GM19099 (cell line): ENCODE measurements around the gene PRUNE2.

Source experiments
- POLR2A ChIP-seq: IDR thresholded peaks from 3 replicates; pipeline ENCODE4 v1.6.1; 2011; ENCODE audit warnings: low read depth; ENCODE audit not compliant: insufficient read length; ENCODE audit errors: extremely low read depth

Gene PRUNE2

GRCh38 chr9:76796296-76796695 lies 109.6 kb downstream of the PRUNE2 start:
- no peak for TF ChIP-seq POLR2A

GRCh38 chr9:76793784-76794431 lies 112.0 kb downstream of the PRUNE2 start:
- TF ChIP-seq POLR2A: no peak

DNA sequence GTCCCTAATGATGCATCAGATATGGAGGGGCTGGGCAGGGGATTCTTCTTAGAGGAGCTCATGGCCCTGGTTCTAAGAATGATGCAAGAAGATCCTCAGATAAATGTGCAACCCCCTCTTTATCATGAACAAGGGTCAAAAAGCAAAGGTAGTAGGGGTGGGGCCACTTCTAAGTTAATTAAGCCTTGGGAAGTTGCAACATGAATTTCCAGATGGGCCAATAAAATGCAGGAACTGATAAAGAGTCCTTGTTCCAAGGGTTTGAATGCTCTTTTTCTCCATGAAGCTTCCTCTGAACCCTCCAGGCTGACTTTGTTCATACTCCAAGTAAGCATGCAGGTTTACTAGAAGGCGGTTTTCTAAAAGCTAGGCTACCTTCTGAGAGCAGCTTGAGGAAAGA lies 116.1 kb downstream of the PRUNE2 start:
- no peak for TF ChIP-seq POLR2A

DNA sequence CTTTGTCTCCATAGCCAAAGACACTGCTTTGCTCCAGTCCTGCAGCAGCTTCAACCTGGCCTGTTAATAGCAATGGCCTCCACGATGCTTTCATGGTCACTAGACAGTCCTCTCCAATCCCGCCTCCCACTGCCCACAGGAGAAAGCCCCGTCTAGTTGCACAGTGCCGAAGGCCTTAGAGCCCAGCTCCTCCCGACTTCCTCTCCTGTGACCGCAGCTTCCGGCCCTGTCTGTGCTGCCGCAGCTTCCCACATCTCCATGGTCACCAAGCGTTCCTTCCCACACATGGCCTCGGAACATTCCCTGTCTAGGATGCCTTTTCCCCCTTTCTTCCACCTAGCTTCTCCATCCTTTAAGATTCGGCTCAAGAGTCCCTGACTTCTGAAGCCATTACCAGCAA lies 118.2 kb downstream of the PRUNE2 start:
- TF ChIP-seq POLR2A: no peak

DNA sequence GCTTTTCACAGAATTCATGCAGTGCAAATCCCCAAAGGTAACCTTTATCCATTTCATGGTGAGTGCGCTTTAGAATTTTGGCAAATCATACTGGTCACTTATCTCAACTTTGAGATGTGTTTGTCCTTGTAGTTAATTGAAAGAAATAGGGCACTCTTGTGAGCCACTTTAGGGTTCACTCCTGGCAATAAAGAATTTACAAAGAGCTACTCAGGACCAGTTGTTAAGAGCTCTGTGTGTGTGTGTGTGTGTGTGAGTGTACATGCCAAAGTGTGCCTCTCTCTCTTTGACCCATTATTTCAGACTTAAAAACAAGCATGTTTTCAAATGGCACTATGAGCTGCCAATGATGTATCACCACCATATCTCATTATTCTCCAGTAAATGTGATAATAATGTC lies 120.4 kb downstream of the PRUNE2 start:
- no peak for TF ChIP-seq POLR2A

DNA sequence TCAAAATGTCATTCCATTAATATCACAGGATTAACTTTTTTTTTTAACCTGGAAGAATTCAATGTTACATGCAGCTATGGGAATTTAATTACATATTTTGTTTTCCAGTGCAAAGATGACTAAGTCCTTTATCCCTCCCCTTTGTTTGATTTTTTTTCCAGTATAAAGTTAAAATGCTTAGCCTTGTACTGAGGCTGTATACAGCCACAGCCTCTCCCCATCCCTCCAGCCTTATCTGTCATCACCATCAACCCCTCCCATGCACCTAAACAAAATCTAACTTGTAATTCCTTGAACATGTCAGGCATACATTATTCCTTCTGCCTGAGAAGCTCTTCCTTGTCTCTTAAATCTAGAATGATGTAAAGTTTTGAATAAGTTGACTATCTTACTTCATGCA lies 121.0 kb downstream of the PRUNE2 start:
- no peak for TF ChIP-seq POLR2A

DNA sequence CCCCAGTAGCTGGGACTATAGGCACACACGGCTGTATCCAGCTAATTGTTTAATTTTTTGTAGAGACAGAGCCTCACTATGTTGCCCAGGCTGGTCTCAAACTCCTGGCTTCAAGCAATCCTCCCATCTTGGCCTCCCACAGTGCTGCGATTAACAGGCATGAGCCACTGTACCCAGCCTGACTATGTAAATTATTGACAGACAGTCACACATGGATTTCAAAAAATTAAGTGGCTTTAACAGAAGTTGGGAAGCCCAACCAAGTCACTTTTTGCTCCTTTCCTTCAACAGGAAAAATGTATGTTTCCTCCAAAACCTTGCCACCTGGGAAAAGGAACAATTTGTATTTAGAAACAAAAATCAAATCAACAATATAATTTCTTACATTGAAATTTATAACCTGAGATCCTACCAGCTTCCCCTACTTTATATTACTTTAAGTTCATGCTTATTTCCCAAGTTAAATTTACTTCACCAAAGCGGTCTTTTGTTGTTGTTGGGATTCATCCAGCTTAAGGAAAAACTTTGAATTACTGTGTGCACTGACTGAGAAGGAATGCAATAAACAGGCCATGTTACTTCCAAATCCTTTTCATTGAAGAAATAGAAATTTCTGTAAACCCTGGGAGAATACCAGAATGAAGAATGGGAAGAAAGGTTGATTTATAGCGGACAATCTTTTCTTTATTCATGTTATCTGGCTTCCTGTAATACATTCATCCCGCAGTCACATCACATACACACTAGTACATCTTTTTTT lies 133.0 kb downstream of the PRUNE2 start:
- no peak for TF ChIP-seq POLR2A

GRCh38 chr9:76766126-76766525 lies 139.8 kb downstream of the PRUNE2 start:
- no peak for TF ChIP-seq POLR2A

DNA sequence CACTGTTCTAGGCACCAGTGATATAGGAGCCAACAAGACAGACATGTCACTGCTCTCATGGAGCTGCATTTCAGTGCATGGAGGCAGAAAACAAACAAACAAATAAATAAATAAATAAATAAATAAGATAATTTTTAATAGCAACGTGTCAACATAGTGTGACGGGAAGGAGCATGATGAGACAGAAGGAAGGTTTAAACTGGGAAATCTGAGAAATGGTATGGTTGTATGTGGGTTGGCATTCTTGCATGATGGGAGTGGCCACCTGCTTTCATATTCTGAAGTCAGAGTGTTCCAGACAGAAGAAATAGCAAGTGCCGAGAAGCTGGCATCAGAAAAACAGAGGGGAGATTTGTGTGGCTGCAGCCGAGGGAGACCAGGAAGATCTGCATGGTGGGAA lies 141.8 kb downstream of the PRUNE2 start, which contains the start of gene PCA3:
PCA3 (plus strand) TSS at position 301 of the 400 bp plus-strand sequence.
- TF ChIP-seq POLR2A: no peak

- no peak for TF ChIP-seq POLR2A
Observed at GRCh38 chr9:76761448-76761847, 144.5 kb downstream of the PRUNE2 start.

DNA sequence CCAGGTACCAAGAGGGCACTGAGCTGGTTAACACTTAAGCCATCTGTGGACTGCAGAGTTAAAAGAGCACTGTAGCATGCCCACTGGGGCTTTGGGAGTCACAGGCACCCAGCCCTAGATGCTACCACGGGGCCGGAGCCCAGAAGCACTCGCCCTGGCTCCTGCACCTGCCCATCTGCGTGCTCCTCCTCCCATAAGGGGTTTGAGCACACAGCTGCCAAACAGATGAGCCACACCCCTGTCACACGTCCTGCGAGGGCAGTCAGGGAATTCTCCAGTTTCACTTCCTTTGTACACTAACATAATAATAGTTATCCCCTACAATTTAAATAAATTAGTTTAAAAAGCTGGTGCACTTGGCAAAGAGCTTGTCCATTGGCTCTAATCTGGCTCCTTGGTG lies 146.2 kb downstream of the PRUNE2 start:
- no peak for TF ChIP-seq POLR2A

DNA sequence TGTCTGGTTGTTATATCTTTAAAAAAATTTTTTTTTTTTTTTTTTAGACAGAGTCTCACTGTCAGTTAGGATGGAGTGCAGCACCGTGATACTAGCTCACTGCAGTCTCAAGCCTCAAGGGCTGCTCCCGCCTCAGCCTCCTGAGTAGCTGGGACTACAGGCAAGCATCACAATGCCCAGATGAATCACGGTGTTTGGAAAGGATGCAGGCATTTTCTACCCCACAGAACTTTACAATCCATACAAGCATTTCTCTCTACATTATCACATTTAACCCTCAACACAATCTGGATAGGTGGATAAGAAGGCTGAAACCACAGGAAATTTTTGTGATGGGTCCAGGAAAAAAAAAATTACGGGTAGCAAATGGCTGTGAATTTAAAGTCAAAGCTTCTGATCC lies 147.4 kb downstream of the PRUNE2 start:
- TF ChIP-seq POLR2A: no peak

- TF ChIP-seq POLR2A: no peak
Observed at GRCh38 chr9:76756941-76757673, 148.8 kb downstream of the PRUNE2 start.

DNA sequence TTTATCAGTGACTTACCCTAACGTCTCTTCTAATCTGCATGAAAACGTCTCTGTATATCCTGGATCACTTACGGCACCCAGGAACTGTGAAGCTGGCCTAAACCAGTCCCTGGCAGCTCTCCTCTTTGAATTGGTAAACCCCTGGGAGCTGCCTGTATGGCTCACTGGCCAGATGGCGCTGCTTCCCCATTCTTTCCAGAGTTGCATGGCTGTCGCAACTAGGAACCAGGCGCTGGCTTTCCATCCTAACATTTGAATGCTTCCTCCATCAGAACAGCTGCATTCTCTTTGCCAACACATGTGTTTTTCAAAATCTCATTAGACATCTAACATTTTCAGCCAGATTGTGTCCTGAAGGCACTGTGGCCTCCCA lies 149.7 kb downstream of the PRUNE2 start:
- TF ChIP-seq POLR2A: no peak

- no peak for TF ChIP-seq POLR2A
Observed at GRCh38 chr9:76751001-76751400, 154.9 kb downstream of the PRUNE2 start.

- no peak for TF ChIP-seq POLR2A
Observed at GRCh38 chr9:76744336-76744735, 161.6 kb downstream of the PRUNE2 start.
